Measurements from ENCODE around the gene EPS8. TPM values are rescaled to one million over a fixed set of nuclear protein-coding genes. Genes with fewer than 3 reads are reported as not detected.
"Not testable (repeated sequence)": the region's sequence is repeated elsewhere in the genome, so short reads cannot be mapped to it uniquely, and the experiment has no call there.

Gene EPS8
- total and polyA plus RNA-seq, 12 donors, result 11.4 to 76.8 (median 26.7) TPM

- Histone ChIP-seq H3K27me3 (no peaks in the 10 kb centered on the region), H3K27ac (no peak overlapping the region), H3K36me3 (replicated peaks in 1 of 2) (no peaks in the 10 kb centered on the region), H3K4me3 (no peak overlapping the region), H3K9me3 (replicated peaks in 1 of 3) (no peaks in the 10 kb centered on the region), H3K4me1 (replicated peaks in 1 of 2) (peaks cover 0 to 10% of the 10 kb centered on the region in 2 donors)
- TF ChIP-seq POLR2A (IDR thresholded peaks at IDR 0.05) (no peak), CTCF (IDR thresholded peaks at IDR 0.05) (no peak)
- intact Hi-C loops (cut with DNase I), result no loop called here
- no peak for DNase-seq
- WGBS, 4 donors, result 82 to 90% (median 89%) methylated on average over 3 of the region's 3 CpGs
Measured at GRCh38 chr12:15770021-15770420, 19.2 kb downstream of the EPS8 start.

- Histone ChIP-seq H3K4me3 (no peak overlapping the region), H3K36me3 (replicated peaks in 1 of 2) (no peaks in the 10 kb centered on the region), H3K27ac (no peak overlapping the region), H3K27me3 (no peaks in the 10 kb centered on the region), H3K9me3 (replicated peaks in 1 of 3) (no peaks in the 10 kb centered on the region), H3K4me1 (replicated peaks in 1 of 2) (peaks cover 0 to 12% of the 10 kb centered on the region in 2 donors)
- intact Hi-C loops (cut with DNase I), result no loop called here
- no peak for TF ChIP-seq POLR2A (IDR thresholded peaks at IDR 0.05)
- WGBS, 4 donors, result 74 to 80% (median 75%) methylated on average over 3 of the region's 3 CpGs
- no peak for DNase-seq
Measured at GRCh38 chr12:15769586-15769985, 19.6 kb downstream of the EPS8 start.

GRCh38 chr12:15767301-15767700, 21.9 kb downstream of the EPS8 start:
- H3K9me3 ChIP-seq (replicated peaks in 1 of 3), result no peaks in the 10 kb centered on the region
- H3K27me3 ChIP-seq, result no peaks in the 10 kb centered on the region
- intact Hi-C loops (cut with DNase I), result no loop called here
- no peak overlapping the region for H3K4me3 ChIP-seq
- H3K4me1 ChIP-seq (replicated peaks in 1 of 2), result peaks cover 0 to 12% of the 10 kb centered on the region in 2 donors
- no peaks in the 10 kb centered on the region for H3K36me3 ChIP-seq (replicated peaks in 1 of 2)
- H3K27ac ChIP-seq, result no peak overlapping the region
- no peak for TF ChIP-seq POLR2A (IDR thresholded peaks at IDR 0.05)
- no peak for TF ChIP-seq CTCF (IDR thresholded peaks at IDR 0.05)
- DNase-seq, result no peak
- 73 to 84% (median 80%) methylated on average over 2 of the region's 2 CpGs for WGBS, 4 donors

- TF ChIP-seq CTCF (IDR thresholded peaks at IDR 0.05) (no peak), POLR2A (IDR thresholded peaks at IDR 0.05) (no peak)
- no peak overlapping the region for H3K27ac ChIP-seq
- 79 to 90% (median 87%) methylated on average over 1 of the region's 1 CpG for WGBS, 4 donors
- no peaks in the 10 kb centered on the region for H3K27me3 ChIP-seq
- intact Hi-C loops (cut with DNase I), result no loop called here
- H3K9me3 ChIP-seq (replicated peaks in 1 of 3), result no peaks in the 10 kb centered on the region
- H3K36me3 ChIP-seq (replicated peaks in 1 of 2), result no peaks in the 10 kb centered on the region
- no peak overlapping the region for H3K4me3 ChIP-seq
- no peak for DNase-seq
- H3K4me1 ChIP-seq (replicated peaks in 1 of 2), result peaks cover 0 to 12% of the 10 kb centered on the region in 2 donors
Measured at GRCh38 chr12:15763328-15763727, 25.9 kb downstream of the EPS8 start.

- H3K4me3 ChIP-seq; H3K9me3 ChIP-seq (replicated peaks in 1 of 3); intact Hi-C loops (cut with DNase I); H3K36me3 ChIP-seq (replicated peaks in 1 of 2); H3K27me3 ChIP-seq; DNase-seq; H3K27ac ChIP-seq; H3K4me1 ChIP-seq (replicated peaks in 1 of 2): not testable (repeated sequence)
- 94 to 96% (median 95%) methylated on average over 7 of the region's 7 CpGs for WGBS, 4 donors
Measured at GRCh38 chr12:15762162-15762561, 27.0 kb downstream of the EPS8 start.

Measured in adrenal gland (tissue), 12 donors.